NCI-H2196 treated with DMSO at 0.1 percent for 48 hours (cell line): Measurements from ENCODE around the gene ITGA1.
"Not testable (repeated sequence)": the region's sequence is repeated elsewhere in the genome, so short reads cannot be mapped to it uniquely, and the experiment has no call there.

Source experiments
- DNase-seq: peaks from one replicate; lab custom pipeline; 2025; ENCODE audit not compliant: unreplicated experiment; lab: John Stamatoyannopoulos, UW

Gene ITGA1

DNA sequence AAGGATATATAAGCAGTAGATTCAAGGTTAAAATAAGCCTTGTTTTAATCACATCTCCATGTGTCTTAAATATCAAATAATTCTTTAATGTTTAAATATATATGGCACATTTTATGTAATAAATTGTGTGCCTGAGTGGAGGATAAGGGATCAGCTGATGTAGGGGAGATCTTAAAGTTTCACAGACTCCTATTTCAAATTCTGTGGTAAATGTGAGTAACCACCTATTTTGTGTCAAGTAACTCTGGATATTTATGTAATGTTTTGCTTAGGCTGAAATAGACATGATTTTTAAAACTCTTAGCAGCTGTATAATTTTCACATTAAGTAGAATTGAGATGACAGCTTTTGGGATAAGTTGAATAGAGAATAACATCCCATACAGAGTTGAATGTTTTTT, 160.1 kb downstream of the ITGA1 start:
- DNase-seq: no peak

DNA sequence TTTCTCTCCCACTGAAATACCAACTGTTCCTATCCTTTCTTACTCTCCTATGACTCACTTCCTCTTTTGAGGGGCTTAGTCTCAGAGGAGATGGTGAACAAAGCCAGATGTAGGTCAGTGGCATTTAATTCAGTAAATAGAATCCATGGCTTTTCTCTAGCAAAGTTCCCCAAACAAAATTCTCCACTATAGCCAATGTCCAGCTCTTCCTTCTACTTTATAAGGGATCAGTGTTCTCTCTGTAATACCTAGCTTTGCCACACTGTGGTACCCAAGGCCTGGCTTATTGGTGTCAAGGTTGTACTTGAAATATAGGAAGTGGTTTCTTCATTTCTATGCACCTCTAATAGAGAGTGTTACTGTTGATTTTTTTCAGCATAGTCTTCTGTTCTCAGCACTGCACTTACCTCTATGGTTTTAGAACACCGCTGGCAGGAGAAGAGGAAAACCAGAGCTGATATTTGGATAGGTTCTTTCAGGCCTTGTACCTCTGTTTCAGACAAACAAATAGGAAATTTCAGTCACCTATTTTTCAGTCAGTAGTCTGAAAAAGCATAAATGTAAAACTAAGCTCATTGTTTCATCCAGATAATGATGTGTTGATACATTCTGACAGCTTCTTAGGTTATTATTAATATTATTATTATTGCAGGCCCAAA, 160.8 kb downstream of the ITGA1 start:
- DNase-seq: peak; percentile 1

DNA sequence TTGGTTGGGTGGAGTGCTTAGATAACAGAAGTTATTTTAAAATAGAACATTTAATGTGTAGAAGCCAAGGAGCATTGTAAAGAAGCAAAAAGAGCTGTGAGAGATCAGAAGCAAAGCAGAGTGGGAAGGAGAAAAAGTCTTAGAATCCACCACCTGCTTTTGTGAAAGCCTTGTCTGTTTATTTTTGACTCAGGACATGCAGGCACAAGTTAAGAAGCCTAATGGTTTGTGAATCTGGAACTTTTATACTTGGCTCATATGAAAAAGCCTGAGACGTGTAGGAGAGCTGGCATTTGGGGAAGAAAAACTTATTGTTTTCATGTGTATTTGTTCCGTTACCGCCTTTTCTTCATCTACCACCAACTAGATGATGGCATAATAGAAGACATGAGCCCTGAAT, 163.0 kb downstream of the ITGA1 start:
- no peak for DNase-seq

- no peak for DNase-seq
Measured at GRCh38 chr5:52952483-52952882, 164.8 kb downstream of the ITGA1 start.

DNA sequence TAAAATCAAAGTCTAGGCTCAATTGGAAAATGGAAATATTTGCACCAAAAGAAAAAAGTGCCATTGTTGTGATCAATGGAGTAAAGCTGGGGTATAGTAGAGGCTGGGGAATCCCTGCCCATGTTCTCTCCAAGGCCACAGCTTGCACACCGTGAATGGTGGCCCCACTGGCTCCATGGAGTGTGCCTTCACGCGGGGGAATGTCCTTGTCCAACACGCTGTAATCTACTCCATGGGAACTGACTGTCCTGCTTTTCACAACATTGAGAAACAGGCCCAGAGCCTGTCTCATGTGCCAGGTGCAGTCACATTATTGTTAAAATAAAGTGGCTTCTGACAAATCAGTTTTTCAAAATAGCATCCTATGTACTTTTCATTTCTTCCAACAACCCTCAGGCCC, 168.3 kb downstream of the ITGA1 start:
- DNase-seq: no peak

DNA sequence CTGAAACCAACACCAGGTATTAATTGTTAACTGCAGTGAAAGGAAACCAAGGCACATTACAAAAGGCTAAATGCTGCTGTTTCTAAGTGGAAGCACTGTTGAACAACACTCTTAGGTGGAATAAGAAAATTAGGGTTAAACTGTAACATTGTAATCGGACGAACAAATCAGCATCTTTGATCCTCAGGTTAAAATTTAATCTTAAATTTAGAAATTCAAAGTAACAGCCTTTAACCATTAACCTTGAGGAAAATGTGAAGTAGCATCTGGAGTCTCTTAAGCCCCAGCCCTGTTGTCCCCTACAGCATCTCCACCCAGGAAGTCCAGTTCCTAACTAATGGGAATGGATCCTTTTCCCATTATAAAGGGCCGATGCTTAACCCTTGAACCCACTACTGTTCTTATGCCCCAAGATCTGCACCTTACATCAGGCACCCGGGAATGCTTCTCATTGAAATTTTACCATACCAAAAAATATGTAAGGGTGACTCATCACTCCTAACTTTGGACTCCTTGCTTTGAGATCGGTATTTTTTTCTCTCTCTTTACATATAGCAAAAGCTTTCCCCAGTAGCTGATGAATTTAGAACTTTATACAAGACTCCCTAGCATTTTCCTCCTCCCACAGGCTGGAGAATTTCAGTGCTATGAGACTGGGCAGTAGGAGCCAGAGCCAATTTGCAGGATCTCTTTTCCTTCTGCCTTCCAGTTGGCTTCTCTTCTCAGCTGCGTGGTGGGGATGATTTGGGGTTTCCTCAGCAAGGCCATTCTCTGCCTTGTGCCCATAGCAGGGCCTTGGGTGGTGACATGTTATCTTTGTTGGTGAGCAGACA, 169.4 kb downstream of the ITGA1 start:
- no peak for DNase-seq

GRCh38 chr5:52961274-52961681, 173.6 kb downstream of the ITGA1 start:
- DNase-seq: no peak

DNA sequence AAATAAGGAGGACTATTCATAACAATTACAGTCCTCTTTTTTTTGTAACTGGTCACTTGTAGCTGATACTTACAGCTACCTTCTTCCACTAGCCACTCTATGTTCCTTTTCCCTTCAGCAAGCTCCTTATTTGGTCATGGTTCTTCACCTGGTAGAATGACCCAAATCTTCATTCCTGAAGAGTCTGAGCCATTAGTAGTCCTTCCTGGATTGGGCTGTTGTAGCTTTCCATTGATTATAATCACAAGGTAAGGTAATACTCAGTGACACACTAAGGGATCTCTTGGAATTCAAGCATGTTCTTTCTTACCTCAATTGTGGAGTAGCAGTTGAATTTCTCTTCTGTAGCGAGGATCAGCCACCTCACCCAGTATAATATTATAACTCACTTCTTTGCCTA, 175.9 kb downstream of the ITGA1 start:
- DNase-seq: no peak

GRCh38 chr5:52964138-52964537, 176.4 kb downstream of the ITGA1 start:
- DNase-seq: no peak

DNA sequence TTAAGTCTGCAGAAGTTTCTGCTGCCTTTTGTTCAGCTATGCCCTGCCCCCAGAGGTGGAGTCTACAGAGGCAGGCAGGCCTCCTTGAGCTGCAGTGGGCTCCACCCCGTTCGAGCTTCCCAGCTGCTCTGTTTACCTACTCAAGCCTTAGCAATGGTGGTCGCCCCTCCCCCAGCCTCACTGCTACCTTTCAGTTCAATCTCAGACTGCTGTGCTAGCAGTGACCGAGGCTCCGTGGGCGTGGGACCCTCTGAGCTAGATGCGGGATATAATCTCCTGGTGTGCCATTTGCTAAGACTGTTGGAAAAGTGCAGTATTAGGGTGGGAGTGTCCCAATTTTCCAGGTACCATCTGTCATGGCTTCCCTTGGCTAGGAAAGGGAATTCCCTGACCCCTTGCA, 188.4 kb downstream of the ITGA1 start:
- DNase-seq: not testable (repeated sequence)

DNA sequence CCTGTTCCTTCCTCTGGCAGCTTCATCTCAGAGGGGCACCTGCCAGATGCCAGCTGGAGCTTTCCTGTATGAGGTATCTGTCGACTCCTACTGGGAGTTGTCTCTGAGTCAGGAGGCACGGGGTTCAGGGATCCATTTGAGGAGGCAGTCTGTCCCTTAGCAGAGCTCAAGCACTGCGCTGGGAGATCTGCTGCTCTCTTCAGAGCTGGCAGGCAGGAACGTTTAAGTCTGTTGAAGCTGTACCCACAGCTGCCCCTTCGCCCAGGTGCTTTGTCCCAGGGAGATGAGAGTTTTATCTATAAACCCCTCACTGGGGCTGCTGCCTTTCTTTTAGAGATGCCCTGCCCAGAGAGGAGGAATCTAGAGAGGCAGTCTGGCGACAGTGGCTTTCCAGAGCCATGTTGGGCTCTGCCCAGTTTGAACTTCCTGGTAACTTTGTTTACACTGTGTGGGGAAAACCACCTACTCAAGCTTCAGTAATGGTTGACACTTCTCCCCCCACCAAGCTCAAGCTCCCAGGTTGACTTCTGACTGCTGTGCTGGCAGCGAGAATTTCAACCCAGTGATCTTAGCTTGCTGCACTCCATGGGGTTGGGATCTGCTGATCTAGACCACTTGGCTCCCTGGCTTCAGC, 189.7 kb downstream of the ITGA1 start:
- no peak for DNase-seq

GRCh38 chr5:52981507-52981906, 193.8 kb downstream of the ITGA1 start:
- DNase-seq: no peak

GRCh38 chr5:52983731-52984636, 196.3 kb downstream of the ITGA1 start:
- DNase-seq: no peak

- no peak for DNase-seq
Measured at GRCh38 chr5:52985306-52985705, 197.6 kb downstream of the ITGA1 start.

DNA sequence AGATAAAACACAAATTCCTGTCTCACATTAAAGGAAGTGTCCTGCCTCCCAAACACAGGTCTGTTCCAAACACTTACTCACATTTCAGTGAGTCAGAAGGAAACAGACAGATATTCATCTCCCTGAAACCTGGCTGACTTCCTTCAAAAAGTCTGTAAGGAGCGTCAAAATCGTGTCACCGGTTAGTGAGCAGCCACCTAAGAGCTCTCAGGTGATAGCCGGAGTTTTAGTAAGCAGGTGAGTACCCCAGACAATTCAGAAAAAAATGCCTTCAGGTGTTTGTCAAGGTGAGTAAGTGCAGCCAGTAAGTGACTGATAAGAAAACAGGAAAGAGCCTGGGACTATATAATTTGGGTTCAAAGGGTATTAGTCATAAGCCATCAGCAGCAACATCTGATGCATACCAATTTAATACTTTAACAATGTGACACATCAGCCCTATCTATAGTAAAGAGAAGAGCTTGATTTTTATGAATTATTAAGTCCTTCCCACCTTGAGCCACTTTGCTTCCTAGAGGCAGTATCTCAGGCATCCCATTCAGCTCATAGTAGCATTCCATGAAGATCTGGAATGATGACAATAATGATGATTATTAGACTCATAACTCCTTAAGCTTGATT, 200.1 kb downstream of the ITGA1 start:
- no peak for DNase-seq

- DNase-seq: no peak
Measured at GRCh38 chr5:52988335-52989024, 200.8 kb downstream of the ITGA1 start.

GRCh38 chr5:52989025-52989780, 201.5 kb downstream of the ITGA1 start, which contains the start of gene ITGA2:
TSS of gene ITGA2 (plus strand) at chr5:52989352. CDS start at chr5:52989469, 117 bp downstream.
- no peak for DNase-seq

DNA sequence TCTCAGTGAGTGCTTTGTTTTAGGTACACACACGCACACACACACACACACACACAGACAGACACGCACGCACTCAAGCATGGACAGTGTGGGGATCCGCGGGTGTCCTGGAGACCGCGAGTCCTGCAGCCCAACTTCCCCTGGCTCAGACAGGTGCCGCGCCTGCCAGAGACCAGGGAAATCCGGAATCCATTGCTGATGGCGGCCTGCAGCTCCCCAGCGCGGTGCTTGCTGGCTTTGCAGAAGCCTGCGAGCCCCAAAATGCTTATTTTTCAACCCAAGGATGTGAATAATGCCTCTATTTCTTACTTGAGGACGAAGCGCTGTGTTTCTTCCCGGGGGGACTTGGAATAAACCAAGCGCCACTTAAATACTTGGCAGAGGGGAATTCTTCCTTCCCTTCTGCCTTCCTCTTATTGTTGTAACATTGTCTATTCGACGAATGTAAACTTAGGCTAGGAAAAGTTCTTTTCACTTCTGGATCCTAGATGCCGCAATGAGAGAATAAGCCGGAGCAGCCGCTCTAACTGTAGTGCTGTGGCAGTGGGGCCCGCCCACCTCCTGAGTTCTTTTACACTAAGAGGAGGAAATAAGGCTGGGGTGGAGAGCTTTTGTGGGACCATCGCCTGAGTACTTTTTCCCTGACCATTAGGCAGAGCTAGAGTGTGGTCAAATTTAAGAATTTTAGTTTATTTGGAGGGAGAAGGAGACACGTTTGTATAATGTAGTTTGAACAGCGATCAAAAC, 202.2 kb downstream of the ITGA1 start:
- DNase-seq: no peak

DNA sequence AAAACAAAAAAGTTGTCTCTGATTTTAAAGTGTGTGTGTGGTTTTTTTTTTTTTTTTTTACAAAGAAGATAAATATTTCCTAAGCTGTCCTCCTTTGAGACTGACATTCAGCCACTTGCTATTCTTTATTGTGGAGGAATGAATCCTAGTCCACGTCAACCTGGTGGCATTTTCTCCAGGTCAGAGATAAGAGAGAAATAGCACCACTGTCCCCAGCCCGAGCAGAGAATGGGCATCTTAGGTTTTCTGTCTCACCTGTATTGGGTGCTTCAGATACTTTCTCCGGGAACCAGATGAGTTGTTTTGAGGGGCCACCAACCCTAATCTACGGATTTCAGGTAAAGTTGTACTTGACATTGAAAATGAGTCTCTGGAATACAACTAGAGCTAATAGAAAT, 202.8 kb downstream of the ITGA1 start:
- DNase-seq: no peak
